Jurkat, Clone E6-1 (cell line): ENCODE measurements around the gene ZNF433.
A peak's percentile ranks its signal among the peaks of the same experiment; 100 is the strongest.
"Not testable (repeated sequence)": the region's sequence is repeated elsewhere in the genome, so short reads cannot be mapped to it uniquely, and the experiment has no call there.

Experiments used
- DNase-seq: peaks from one replicate; pipeline ENCODE4 v3.0.0-alpha.2; 2011; ENCODE audit warnings: low read depth, low spot score
- H3K4me3 ChIP-seq: 2 replicates; pipeline ENCODE4 v1.5.1; 2011; ENCODE audit warnings: mild to moderate bottlenecking, low read length, control low read depth, moderate library complexity

The ZNF433 gene

GRCh38 chr19:12000152-12000981 lies 35.1 kb downstream of the ZNF433 start:
- H3K4me3 ChIP-seq: no peak overlapping the region
- DNase-seq: no peak

DNA sequence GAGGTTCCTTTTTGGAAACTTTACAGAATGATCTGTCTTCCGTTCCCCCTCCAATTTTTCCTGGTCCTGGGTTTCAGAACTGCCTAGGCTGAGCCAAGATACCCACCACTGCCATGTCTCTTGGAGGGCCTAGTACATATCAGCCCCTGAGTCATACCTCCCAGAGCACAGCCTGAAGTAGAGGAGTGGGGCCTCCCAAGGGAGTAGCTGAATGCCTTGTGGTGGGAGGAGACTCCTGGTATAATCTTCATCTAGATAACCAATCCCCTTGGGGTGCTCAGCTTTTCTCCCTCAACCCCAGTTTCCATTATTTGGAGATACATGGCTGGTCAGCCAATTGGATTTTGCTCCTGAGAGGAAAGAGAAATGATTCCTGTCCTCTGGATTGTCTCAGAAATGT lies 40.3 kb downstream of the ZNF433 start:
- DNase-seq: no peak
- no peak overlapping the region for H3K4me3 ChIP-seq

GRCh38 chr19:11991921-11992320 lies 43.6 kb downstream of the ZNF433 start:
- not testable (repeated sequence) for DNase-seq, H3K4me3 ChIP-seq

DNA sequence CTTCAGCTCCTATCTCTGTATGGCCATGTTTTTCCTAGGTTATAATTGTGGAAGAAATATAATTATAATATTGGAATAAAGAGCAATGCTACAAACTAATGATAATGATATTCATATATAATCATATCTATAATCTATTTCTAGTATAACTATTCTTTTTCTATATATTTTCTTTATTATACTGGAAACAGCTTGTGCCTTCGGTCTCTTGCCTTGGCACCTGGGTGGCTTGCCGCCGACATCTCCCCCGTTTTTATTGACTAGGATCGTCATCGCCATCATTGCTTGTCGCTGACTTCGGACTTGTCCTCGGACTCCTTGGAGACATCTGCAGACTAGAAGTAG lies 46.4 kb downstream of the ZNF433 start:
- peak overlapping the region; percentile 95 for H3K4me3 ChIP-seq
- no peak for DNase-seq

GRCh38 chr19:11987405-11988281 lies 47.8 kb downstream of the ZNF433 start:
- peak overlapping the region; percentile 95 for H3K4me3 ChIP-seq
- DNase-seq: peak; percentile 94

DNA sequence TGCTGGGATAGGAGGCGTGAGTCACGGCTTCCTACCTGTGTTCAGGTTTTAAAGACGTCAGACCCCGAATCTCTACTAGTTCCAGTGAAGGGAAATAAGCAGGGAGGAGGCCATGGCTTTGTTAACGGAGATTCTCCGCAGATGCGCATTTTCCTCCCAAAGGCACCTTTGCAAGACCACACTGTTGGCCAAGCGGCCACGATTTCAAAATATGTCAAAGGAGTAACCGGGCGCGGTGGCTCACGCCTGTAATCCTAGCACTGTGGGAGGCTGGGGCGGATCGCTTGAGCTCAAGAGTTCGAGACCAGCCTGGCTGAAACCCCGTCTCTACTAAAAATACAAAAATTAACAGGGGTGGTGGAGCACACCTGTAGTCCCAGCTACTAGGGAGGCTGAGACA lies 48.7 kb downstream of the ZNF433 start:
- DNase-seq: no peak
- H3K4me3 ChIP-seq: no peak overlapping the region

- no peak overlapping the region for H3K4me3 ChIP-seq
- peak; percentile 54 for DNase-seq
These were observed 50.5 kb downstream of the ZNF433 start for GRCh38 chr19:11984986-11985385.

DNA sequence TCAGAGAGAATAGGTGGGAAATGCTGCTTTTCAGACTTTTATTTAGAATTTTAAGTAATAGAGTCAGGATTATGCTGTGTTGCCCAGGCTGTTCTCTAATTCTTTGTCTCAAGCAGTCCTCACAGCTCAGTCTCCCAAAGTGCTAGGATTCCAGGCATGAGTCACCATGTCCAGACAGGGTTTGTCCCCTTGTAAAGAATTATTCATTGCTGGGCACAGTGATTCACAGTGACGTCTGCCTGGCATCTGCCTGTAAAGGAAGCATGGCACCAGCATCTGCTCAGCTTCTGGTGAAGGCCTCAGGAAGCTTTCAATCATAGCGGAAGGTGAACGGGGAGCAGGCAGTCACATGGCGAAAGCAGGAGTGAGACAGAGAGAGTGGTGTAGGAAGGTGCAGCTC lies 53.0 kb downstream of the ZNF433 start:
- DNase-seq: no peak
- H3K4me3 ChIP-seq: no peak overlapping the region

DNA sequence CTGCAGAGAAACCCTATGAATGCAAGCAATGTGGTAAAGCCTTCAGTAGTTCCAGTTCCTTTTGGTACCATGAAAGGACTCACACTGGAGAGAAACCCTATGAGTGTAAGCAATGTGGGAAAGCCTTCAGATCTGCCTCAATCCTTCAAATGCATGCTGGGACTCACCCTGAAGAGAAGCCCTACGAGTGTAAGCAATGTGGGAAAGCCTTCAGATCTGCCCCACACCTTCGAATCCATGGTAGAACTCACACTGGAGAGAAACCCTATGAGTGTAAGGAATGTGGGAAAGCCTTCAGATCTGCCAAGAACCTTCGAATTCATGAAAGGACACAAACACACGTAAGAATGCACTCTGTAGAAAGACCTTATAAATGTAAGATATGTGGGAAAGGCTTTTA lies 56.0 kb downstream of the ZNF433 start:
- no peak for DNase-seq
- H3K4me3 ChIP-seq: no peak overlapping the region

DNA sequence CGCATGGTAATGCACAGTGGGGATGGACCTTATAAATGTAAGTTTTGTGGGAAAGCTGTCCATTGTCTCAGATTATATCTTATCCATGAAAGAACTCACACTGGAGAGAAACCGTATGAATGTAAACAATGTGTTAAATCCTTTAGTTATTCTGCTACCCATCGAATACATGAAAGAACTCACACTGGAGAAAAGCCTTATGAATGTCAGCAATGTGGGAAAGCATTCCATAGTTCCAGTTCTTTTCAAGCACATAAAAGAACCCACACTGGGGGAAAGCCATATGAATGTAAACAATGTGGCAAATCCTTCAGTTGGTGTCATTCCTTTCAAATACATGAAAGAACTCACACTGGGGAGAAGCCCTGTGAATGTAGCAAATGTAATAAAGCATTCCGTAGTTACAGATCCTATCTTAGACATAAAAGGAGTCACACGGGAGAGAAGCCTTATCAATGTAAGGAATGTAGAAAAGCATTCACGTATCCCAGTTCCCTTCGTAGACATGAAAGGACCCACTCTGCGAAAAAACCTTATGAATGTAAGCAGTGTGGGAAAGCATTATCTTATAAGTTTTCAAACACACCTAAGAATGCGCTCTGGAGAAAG lies 56.9 kb downstream of the ZNF433 start:
- DNase-seq: no peak
- no peak overlapping the region for H3K4me3 ChIP-seq

DNA sequence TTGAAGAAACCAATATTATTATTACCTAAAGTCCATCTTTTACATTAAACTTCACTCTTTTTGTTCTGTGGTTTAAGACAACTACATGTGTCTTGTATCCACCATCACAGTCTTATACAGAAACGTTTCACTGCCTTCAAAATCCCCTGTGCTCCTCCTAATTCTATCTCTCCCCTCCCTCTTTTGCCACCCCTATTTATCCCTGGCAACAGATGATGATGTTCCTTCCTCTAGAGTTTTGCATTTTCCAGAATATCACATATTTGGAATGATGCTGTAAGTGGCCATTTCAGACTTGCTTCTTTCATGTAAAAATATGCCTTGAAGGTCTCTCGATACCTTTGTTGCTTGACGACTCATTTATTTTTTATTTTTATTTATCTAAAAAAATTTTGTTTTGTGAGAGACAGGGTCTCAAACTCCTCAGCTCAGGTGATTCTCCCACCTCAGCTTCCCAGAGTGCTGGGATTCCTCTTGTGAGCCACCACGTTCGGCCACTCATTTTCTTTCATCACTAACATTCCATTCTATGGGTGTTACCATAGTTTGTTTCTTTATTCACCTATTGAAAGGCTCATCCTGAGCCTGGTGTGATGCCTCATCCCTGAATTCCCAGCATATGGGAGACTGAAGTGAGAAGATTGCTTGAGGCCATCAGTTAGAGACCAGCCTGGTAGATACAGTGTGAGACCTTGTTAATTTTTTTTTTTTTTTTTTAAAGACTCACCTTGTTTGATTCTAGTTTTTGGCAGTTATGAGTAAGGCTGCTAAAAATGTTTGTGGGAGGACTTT lies 62.3 kb downstream of the ZNF433 start:
- DNase-seq: no peak
- no peak overlapping the region for H3K4me3 ChIP-seq

DNA sequence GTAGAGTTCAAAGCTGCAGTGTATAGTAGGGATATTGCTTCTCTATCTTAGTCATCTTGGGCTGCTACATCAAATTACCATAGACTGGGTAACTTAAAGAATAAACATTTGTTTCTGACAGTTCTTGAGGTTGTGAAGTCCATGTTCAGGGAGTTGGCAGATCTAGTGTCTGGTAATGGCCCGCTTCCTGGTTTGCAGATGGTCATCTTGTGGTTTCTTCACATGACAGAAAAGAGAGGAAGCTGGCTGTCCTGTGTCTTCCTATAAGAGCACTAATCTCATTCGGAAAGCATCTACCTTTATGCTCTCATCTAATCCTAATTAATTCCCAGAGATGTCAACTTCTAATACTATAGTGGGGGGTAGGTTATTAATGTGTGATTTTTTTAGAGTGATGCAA lies 64.4 kb downstream of the ZNF433 start:
- DNase-seq: no peak
- no peak overlapping the region for H3K4me3 ChIP-seq

DNA sequence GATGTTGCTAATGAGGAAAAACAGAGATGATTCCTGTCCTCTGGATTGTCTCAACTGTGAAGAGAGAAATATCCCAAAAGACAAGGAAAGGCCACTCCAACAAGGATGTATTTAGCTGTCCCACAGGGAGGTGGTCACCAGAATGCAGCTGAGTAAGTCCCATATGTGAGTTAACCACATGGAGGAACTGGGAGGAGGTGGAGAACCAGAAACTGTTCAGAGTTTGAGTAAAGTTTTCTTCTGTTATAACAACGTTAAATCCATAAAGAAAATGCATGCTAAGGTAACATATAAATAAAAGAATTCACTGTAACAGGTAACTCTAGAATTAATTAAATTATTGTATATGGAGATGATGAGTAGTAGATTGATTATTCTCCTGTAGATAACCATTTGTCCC lies 65.3 kb downstream of the ZNF433 start:
- H3K4me3 ChIP-seq: no peak overlapping the region
- no peak for DNase-seq

DNA sequence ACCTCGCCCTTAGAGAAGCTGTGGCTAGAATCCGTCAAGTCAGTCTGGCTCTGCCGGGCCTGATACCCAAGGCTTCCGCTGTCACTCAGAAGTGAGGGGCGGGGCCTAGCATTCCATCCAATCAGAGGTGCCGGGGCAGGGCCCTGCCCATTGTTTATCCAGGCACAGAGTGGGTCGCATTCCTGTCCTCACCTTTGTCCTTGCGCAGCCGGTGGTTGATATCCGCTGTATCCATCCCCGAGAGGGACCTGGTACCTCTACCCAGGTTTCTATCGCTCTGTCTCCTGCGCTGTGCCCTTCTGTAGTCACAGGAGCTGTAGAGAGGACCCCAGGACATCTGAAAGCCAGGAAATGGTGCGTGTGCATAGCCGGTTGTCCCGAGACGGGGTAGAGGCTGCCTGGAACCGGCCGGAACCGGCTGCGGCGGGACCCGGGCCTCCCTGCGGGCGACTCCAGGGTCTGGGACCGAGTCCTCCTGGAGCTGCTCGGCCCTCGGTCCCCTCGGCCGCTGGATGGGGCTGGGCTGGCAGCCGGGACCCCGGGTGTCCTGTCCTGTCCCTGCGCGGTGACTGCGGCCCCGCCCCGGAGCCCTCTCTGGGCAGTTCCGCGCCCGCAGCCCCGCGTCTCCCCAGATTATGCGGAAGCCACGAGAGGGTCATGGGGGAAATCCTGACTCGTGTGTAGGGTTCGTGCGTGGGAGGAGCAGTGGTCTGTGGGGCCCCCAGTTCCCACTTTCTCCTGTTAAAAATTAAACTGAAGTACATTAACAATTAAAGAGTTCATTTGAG lies 70.4 kb downstream of the ZNF433 start, which contains the start of gene ZNF763:
ZNF763 (plus strand) TSS at position 183 of the 788 bp plus-strand sequence; CDS start at position 352, 169 bp downstream.
- peak within 1 kb of the TSS; percentile 61 for H3K4me3 ChIP-seq
- peak; percentile 76 for DNase-seq
